Ureter (tissue), 1 donor: Measurements from ENCODE around the gene UBXN6. TPM values are rescaled to one million over a fixed set of nuclear protein-coding genes. Genes with fewer than 3 reads are reported as not detected.

Source experiments
- DNase-seq: peaks from one replicate; pipeline ENCODE4 v3.0.0-alpha.2; 2020; ENCODE audit warnings: low spot score
- total RNA-seq: library from RNA; stranded (reverse); gene quantifications from one replicate; pipeline ENCODE4 v1.2.4, GENCODE V29; 2023
- donor health status: DM: yes; HTN: yes; CAD: no.

Gene UBXN6, protein sequence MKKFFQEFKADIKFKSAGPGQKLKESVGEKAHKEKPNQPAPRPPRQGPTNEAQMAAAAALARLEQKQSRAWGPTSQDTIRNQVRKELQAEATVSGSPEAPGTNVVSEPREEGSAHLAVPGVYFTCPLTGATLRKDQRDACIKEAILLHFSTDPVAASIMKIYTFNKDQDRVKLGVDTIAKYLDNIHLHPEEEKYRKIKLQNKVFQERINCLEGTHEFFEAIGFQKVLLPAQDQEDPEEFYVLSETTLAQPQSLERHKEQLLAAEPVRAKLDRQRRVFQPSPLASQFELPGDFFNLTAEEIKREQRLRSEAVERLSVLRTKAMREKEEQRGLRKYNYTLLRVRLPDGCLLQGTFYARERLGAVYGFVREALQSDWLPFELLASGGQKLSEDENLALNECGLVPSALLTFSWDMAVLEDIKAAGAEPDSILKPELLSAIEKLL
- total RNA-seq = 107 TPM

DNA sequence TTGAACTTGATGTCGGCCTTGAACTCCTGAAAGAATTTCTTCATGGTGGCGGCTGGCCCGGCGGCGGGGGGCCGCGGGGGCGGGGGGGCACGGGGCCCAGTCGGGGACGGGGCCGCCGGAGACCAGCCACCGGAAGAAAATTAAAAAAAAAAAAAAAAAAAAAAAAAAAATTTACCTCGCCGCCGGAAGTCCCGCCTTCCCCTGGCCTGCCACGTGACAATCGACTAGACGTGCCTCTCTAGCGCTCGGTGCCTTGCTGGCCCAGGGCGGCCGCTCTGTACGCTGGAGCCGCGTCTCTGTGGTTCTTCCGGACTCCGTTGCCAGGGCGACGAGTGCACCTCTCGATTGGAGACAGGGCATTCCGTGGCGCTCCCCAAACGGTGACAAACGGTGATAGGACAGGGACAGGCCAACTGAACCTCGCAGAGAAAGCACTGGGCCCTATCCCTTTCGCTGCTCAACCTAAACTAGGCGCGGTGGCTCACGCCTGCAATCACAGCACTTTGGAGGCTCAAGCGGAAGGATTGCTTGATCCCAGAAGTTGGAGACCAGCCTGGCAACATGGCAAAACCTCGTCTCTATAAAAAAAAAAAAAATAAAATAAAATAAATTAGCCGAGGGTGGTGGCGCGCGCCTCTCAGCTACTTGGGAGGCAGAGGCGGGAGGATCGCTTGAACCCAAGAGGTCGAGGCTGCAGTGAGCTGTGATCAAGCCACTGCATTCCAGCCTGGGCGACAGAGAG is at the start of gene UBXN6:
UBXN6 (minus strand) TSS at position 141 of the 742 bp plus-strand sequence; CDS start at position 44, 97 bp downstream.
- DNase-seq = peak; percentile 96

DNA sequence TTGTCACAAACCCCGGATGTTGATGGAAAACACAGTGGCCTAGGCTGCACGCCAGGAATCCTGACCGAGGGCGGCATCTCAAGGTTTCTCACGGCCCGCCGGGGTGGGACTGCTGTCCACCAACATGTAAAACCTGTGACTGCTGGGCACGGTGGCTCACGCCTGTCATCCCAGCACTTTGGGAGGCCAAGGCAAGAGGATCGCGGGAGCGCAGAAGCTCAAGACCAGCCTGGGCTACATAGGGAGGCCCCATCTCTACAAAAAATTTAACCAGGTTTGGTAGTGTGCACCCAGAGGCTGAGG is 49.5 kb upstream of the UBXN6 start:
- DNase-seq = no peak

DNA sequence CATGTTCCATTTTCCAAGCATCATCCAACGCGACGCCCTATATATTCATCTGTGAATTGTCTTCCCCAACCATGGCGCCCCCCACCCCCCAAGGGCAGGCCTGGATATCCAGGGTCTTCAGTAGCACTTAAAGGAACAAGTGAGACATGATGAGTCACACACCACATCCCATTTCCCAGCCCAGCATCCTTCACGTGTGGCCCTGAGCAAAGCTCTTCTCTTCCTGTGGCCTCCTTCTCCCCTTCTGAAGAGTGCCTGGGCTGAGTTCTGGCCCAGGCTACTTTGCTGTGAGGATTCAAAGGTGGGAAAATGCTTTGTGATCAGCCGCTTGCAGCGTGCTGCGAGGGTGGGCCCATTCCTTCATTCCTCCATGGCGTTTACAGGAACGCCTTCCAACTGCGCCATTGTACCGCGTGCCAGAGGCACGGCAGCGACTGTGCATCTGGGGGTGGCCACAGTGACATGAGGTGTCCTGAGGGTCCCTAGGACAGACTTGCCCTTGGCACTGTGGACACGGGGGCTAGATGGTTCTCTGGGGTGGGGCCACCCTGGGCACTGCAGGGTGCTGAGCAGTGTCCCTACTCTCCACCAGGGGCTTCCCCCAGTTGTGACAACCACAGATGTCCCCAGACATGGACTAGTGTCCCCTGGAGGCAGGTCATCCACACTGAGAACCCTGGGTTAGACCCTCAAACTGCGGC is 49.0 kb upstream of the UBXN6 start:
- DNase-seq = no peak

DNA sequence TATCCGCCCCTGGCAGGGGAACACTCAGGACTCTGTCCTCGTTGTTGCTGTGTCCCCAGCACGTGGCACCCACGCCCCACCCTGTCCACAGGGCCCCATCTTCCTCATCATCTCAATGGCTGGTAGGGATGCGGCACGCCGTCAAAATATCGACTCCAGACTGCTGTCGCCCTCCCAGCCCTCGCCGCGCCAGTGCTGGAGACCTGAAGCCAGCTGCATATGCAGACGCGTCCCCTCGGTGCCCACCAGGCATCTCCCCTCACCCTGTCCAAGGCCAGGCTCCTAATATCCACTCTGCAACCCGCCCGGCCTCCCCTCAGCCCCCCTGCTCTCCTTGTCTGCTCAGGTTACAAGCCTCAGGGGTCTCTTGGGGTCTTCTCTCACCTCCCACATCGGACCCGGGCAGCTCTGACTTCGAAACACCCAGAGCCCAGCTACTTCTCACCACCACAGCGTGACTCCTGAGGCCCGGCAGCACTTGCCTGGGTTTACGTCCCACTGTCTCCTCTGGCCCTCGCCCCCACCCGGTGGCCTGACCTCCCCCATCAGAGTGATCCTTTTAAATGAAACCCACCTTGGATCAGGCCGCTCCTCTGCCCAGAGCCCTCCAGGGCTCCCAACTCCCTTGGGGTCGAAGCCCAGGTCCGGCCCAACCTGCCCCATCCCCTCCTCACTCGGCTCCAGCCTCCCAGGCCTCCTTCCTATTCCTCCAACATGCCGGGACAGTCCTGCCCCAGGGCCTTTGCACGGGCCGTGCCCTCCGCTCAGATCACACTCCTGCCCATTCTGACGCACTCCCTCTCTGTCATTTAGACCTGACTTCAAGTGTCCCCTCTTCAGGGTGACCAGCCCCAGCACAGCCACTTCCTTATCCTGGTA is 48.2 kb upstream of the UBXN6 start:
- no peak for DNase-seq

DNA sequence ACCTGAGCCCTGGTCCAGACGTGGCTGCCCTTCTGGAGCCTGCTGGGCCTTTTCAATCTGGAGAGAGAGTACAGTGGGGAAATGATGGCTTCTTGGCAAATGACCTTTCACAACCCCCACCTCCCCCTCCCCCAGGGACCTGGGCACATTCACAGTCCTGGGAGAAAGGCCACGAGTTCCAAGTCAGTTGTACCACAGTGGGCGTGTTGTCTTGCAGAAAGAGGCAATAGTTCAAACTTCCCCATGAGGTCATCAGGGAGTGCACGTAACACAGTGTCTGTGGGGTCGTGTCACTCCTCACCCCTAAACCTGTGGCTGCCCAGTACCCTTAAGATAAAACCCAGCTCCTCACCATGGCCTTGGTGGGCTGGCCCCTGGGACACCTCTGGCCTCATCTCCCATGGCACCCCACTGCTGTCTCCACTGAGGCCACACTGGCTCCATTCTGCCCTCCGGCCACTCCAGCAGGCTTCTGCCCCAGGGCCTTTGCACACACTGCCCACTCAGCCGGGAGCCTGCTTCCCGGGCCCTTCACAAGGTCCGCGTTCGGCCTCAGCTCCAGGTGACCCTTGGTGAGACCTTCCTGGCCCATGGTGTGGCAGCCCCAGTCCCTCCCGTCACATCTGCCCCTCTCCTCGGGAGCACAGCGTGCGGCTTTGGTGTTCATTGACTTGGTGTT is 47.4 kb upstream of the UBXN6 start:
- DNase-seq = no peak

DNA sequence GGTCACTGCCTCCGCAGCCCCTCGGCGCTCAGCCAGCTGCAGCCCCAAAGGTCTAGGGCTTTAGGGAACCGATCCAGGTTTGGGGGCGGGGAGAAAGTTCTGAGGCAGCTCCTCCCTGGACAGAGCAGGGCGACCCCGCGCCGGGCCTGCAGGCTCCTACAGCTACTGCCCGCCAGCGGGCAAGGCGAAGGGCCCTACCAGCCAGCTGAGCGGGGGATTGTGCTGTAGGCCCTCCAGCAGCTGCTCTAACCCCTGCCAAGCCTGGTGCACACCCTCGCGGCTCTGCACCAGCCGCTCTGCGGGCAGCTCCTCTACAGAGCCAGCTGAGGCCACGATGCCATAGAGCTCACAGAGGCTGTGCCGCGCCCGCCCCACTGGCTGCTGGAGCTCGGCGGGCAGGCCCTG is 46.7 kb upstream of the UBXN6 start:
- no peak for DNase-seq

DNA sequence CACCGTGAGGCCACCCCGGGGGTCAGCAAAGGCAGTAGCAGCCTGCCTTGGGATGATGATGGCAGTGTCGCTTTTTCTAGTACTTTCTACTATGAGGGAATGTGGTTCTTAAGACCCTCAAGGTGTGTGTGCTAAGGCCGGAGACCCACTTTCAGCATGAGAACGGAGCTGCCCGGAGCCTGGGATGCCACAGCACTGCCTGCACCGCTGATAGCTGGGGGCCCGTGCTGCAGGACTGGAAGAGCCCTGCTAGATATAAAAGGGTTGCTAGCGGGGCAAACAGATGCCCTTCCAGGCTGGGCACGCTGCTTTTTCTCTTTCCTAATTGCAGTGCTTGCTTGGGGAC is 46.2 kb upstream of the UBXN6 start:
- no peak for DNase-seq

DNA sequence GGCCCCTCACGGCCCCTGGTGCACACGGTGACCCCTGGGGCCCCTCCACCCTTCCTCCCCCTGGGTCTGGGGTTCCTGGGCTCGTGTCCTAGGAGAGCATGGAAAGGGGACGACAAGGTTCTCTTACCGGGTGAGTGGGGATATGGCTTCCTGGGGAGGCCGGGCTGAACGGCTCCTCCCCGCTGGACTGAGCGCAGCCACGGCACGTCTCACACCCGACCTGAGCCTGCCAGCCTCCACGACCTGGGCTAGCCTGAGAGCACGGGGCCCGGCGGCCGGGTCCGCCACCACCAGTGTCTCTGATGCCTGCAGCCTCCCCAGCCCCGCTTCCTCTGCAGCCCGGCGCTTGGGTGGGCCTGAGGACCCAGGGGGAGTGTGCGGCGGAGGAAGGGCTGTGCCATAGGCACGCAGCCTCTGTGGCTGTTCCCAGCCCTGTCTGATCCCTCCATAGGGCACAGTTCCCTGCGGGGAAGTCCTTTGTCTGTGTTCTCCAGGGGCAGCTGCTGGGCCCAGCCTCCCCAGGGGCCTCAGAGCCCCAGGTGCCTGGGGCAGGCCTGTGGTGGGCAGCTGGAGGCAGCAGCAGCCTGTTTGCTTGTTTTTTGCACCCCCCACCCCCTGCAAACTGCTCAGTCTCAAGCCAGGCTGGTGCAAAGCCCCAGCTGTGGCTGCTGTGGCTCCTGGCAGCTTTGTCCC is 45.7 kb upstream of the UBXN6 start:
- no peak for DNase-seq

DNA sequence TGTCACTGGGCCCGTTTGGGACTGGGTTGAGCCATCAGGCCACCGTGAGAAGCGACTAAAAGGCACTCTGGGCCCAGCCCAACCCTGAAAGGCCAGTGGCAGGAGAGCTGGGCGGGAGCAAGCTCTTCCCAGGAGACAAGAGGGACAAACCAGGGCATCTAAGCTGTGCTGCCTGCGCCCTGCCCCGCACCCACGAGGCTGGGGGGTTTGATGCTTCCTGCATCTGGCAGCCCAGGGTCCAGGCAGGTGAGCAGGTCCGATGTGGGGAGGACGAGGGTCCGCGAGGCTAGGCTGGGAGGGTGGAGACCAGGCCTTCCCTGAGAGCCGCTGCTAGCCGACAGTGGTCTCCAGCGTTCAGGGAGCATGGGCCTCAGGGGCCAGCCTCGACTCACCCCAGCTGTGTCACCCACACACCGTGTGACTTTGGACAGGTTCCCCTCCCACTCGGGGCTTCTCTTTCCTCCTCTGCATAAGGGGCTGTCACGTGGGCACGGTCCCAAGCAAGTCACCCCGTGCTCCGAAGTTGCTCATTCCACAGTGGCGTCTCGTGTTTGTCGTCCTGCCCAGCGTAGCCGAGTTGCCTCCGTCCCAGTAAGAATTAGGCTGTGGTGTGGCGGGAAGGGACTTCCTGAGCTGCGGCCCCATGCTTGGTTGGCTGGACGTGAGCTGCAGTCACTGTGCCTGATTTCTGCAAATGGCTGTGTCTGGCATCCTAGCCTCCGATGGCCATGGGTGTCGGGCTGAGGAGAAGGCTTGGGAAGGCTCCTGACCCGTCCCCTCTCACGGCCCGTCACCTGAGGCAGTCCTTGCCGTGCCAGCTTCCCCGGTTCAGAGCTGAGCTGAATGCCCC is 44.9 kb upstream of the UBXN6 start:
- no peak for DNase-seq

DNA sequence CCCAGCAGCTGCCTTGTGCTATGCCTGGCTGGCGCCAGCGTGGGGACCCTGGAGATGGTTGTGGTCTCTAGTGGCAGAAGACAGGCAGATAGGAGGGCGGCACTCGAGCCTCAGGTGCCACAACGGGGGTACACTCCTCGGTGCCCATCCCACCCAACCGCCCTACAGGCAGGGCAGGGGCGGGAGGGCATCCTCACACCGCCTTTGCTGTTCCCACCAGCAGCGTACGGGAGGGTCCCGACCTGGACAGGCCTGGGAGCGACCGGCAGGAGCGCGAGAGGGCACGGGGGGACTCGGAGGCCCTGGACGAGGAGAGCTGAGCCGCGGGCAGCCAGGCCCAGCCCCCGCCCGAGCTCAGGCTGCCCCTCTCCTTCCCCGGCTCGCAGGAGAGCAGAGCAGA is 44.1 kb upstream of the UBXN6 start:
- DNase-seq = no peak

DNA sequence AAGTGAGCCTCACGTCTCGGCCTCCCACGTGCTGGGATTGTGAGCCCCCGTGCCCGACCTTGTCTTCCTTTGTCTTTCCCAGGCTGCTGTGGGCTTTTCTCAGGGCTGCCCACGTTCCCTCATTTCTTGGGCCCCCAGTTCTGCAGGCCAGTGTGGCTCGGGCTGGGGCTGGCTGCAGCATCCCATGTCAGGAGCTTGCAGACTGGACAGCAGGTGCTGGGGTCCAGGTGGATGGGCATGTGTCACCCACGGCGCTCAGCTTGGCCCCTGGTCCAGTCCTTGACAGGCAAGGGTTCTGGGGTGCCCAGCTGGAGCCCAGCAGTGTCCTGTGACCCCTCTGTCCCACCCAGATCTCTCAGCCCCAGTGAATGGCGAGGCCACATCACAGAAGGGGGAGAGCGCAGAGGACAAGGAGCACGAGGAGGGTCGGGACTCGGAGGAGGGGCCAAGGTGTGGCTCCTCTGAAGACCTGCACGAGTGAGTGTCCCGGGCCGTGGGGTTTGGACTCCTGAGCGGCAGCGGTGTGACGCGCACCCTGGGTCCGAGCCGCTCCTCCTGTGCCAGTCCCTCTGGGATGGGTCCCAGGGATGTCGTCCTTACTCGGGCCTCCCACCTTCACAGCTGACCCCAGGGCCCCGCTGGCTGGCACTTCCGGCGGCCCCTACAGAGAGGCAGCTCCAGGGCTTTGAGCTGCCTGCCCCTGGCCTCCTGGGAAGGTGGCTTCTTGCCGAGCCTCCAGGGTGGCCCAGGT is 43.4 kb upstream of the UBXN6 start:
- no peak for DNase-seq

DNA sequence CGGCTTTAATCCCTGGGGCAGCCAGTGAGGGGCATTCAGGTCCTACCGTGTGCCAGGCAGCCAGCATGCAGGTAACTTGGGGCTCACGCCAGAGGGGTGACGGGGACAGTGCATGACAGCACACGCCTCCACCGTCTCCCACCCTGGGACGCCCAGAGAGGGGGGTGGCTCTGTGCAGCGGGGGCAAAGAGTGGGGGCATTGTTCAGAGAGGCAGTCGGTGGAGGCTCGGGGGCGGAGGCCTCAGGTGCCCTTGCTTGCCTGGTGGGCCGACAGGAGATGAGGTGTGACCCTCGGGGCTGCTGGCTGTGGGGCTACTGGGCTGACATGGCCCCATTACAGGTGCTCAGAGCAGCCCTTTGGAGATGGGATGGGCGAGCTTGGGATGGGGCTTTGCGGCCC is 42.3 kb upstream of the UBXN6 start:
- DNase-seq = no peak

DNA sequence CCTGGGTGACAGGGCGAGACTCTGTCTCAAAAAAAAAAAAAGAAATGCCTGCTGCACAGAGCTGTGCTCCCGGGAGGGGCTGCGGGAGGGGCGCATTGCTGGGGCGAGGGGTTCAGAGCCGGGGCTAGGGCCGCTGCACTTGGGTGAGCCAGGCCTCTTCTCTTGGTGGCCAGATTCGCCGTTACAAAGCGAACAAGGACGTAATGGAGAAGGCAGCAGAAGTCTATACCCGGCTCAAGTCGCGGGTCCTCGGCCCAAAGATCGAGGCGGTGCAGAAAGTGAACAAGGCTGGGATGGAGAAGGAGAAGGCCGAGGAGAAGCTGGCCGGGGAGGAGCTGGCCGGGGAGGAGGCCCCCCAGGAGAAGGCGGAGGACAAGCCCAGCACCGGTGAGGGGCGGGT is 41.7 kb upstream of the UBXN6 start:
- no peak for DNase-seq

DNA sequence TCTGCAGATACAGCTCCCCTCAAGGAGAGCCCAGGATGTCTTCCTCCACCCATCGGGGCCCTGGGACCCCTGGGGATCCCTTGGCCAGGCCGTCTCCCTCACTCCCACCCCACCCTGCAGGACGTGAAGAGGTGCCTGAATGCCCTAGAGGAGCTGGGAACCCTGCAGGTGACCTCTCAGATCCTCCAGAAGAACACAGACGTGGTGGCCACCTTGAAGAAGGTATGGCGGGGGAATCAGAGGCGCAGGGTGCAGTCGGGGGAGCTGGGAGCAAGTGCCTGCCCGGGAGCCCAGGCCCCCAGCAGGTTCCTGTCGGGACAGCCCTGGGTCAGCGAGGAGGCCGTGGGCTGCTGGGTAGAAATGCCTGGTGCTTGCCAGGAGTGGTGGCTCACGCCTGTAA is 41.1 kb upstream of the UBXN6 start:
- DNase-seq = no peak

DNA sequence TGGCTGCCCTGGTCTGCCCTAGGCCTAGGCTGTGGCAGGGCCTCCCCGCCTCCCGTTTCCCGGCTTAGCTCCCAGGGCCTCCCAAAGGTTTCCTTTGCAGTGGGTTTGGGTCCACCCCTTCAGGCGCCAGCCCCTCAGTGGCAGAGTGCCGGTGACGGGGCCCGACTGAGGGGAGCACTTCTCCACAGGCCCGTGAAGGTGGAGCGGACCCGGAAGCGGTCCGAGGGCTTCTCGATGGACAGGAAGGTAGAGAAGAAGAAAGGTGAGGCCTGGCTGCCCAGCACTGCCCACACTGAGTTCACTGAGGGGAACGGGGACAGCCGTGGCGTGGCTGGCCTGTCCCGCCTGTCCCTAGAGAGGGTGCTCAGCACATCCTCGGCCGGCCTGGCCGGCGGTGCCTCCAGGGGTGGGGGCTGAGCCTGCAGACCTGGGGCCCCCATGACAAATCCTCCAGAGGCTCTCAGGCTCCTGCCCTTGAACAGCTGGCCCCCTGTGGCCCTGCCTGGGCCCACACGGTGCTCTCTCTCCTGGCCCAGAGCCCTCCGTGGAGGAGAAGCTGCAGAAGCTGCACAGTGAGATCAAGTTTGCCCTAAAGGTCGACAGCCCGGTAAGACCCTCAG is 40.3 kb upstream of the UBXN6 start:
- DNase-seq = no peak

DNA sequence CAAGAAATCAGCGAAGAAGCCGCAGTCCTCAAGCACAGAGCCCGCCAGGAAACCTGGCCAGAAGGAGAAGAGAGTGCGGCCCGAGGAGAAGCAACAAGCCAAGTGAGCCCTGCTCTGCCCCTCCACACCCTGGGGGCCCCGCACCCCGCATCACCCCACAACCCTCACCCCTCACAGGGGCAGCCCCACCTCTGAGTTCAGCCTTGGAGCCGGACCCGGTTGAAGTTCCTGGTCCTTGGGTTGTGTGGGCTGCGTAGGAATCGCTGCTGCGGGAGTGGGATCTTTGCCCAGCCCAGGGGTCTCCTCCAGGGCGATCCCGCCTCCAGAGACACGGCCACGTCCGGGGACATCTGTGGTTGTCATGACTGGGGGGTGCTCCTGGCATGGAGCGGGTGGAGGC is 38.7 kb upstream of the UBXN6 start:
- no peak for DNase-seq

DNA sequence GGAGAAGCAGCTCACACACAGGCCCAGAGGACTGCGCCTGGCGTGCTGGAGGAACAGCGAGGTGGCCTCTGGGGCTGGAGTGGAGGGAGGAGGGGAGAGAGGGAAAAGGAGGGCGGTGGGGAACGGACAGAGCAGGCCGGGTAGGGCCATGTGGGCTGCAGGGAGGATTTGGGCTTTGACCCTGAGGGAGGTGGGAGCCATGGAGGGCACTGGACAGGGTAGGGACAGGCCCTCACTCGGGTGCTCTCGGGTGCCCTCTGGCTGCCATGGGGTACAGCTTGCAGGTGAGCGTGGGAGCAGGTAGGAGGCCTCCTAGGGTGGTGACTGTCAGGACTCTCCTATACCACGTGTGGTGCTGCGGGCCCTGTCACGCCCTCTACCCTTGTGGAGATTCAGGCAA is 37.9 kb upstream of the UBXN6 start:
- DNase-seq = no peak

DNA sequence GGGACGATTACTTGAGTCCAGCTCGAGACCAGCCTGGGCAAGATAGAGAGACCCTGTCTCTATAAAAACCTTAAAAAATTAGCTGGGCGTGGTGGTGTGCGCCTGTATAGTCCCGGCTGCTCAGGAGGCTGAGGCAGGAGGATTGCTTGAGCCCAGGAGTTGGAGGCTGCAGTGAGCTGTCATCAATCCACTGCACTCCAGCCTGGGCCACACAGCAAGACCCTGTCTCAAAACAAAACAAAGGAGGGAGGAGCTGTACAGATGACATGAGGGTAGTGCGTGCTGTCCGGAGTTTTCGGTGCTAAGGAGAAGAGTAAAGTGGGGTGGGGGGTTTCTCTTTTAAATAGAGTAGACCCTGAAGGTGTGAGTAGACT is 37.1 kb upstream of the UBXN6 start:
- no peak for DNase-seq
